ENCODE data around the gene ZC3H4.
A peak's percentile ranks its signal among the peaks of the same experiment; 100 is the strongest.

The ZC3H4 gene

DNA sequence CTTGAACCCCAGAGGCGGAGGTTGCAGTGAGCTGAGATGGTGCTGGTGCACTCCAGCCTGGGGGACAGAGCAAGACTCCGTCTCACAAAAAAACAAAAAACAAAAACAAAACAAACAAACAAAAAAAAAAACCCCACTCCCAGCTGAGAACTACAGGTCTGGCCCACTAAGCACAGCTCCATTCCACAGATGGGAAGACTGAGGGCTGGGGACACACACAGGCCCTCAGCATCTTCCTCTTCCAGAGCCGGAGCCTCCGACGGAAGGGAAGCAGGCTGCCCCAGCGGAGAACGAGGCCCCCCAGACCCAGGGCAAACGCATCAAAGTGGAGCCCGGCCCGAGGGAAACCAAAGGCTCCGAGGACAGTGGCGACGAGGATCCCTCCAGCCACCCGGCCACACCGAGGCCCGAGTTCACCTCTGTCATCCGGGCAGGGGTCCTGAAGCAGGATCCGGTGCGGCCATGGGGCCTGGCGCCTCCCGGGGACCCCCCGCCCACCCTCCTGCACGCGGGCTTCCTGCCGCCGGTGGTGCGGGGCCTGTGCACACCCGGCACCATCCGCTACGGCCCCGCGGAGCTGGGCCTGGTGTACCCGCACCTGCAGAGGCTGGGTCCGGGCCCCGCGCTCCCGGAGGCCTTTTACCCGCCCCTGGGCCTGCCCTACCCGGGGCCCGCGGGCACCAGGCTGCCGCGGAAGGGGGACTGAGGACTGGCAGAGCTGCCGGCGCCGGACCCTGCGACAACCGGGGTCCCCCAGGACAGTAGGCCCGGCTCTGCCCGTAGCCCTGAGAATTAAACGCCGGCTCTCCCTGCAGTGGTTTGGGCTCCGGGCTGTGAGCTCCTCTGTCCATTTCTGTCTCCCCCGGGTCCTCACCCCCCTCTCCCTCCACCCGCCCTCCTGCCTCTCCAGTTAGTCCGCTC, 68.4 kb downstream of the ZC3H4 start:
- no peak for DNase-seq

DNA sequence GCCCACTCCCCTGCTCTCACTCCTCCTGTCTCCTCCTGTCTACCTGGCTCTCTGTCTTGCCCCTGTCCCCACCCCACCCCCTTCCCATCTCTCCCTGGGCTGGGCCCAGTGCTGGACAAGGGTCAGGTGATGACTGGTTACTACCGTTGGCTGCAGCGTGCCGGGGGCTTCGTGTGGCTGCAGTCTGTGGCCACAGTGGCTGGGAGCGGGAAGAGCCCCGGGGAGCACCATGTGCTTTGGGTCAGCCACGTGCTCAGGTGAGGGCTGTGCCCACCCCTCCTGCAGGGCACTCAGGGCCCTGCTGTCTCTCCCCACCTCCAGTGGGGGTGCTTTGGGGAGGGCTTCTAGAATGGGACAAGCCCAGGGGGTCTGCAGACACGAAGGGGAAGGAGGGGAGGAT, 72.7 kb downstream of the ZC3H4 start:
- DNase-seq, result no peak

- DNase-seq, result no peak
These were observed 74.2 kb downstream of the ZC3H4 start for GRCh38 chr19:47039239-47039874.

- no peak for DNase-seq
These were observed 75.8 kb downstream of the ZC3H4 start for GRCh38 chr19:47037766-47038165.

GRCh38 chr19:47036097-47036651, 77.4 kb downstream of the ZC3H4 start:
- DNase-seq, result no peak

GRCh38 chr19:47035127-47036096, 78.2 kb downstream of the ZC3H4 start:
- peak; percentile 75 to 90 for DNase-seq

- DNase-seq, result no peak
These were observed 81.3 kb downstream of the ZC3H4 start for GRCh38 chr19:47032171-47032811.

DNA sequence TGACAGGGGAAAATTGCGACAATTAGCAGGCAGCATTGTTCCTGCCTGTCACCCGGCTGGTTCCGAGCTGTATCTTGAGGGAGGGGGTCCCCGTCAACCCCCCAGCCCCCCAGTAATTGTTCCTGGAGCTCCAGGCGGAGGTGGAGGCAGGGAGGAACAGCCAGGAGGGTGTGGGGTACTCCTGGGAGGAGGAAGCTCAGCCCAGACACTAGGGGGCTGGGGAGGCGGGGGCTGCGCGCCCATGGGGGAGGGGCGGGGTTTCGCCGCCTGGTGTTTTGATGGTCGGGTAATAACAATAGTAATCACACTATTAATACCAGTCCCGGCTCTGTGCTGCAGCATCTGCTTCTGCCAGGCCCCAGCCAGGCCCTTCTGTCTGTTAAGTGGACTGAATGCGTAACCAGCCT, 85.4 kb downstream of the ZC3H4 start:
- DNase-seq, result no peak

- DNase-seq, result no peak
These were observed 85.9 kb downstream of the ZC3H4 start for GRCh38 chr19:47027586-47028088.

- DNase-seq, result no peak
These were observed 86.7 kb downstream of the ZC3H4 start for GRCh38 chr19:47026889-47027288.

GRCh38 chr19:47026156-47026555, 87.4 kb downstream of the ZC3H4 start:
- DNase-seq, result no peak

GRCh38 chr19:47024502-47024901, 89.1 kb downstream of the ZC3H4 start:
- DNase-seq, result no peak

DNA sequence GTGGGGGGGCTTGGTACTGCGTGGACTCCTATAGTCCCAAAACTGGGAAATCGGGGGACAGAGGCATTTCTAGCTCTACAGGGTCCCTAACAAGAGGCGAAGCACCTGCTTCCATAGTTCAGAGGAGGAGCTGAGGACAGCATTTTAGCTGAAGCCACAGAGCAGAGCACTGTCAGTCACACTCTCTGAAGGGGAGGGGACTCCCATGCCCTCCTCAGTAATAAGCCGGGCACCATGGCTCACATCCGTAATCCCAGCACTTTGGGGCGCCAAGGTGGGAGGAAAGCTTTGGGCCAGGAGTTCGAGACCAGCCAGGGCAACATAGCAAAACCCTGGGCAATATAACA, 90.2 kb downstream of the ZC3H4 start:
- no peak for DNase-seq

GRCh38 chr19:47022541-47023447, 90.8 kb downstream of the ZC3H4 start:
- no peak for DNase-seq

GRCh38 chr19:47022140-47022536, 91.4 kb downstream of the ZC3H4 start:
- no peak for DNase-seq

DNA sequence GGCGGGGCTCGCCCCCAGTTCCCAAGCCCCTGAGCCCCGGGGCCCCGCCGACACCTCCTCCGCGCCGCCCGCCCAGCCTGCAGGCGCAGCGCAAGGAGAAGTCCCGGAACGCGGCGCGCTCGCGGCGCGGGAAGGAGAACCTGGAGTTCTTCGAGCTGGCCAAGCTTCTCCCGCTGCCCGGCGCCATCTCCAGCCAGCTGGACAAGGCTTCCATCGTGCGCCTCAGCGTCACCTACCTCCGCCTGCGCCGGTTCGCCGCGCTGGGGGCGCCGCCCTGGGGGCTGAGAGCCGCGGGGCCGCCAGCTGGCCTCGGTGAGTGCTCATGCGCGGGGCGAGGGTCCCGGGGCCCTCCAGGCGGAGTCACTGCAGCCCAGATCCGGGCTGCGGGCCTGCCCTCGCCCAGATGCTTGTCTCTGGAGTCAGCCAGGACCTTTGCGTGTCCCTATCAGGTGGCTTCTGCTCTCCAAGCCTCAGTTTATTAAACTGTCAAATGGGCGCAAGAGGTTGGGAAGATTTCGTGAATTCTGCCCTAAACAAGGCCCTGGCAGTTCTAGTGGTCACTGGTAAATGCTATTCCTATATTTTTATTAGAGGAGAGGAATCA, 91.9 kb downstream of the ZC3H4 start:
- DNase-seq, result no peak

DNA sequence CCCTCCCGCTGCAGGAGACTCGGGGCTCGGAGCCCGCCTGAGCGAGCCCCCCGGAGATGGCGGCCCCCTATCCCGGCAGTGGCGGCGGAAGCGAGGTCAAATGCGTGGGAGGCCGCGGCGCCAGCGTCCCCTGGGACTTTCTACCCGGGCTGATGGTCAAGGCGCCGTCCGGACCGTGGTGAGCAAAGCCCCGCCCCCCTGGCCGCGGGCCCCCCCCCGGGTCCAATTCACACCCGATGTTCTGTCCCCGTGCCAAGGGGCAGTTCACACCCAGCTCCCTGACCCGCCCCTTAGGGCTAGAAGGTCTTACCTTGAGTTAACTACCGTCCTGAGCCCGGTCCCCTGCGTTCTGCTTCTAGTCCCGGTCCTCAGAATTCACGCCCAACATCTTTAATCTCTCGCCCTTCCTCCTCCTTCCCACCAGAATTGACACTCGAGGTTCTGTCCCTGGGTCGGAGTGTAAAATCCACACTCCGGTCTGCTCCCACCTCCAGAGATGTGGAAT, 92.5 kb downstream of the ZC3H4 start:
- no peak for DNase-seq

- no peak for DNase-seq
These were observed 93.3 kb downstream of the ZC3H4 start for GRCh38 chr19:47020132-47020805.

- DNase-seq, result peak in 1 of 2 experiments; percentile 15
These were observed 94.0 kb downstream of the ZC3H4 start, which contains the start of gene NPAS1 for GRCh38 chr19:47019431-47020041. Gene NPAS1 (plus strand): TSS chr19:47019837. CDS start chr19:47021048, 1,211 bp downstream.

Data from NCI-H446 (cell line).